Retinal pigment epithelial cell (primary cell): Measurements from ENCODE around the gene SPPL2B.

ENCODE experiments used
- DNase-seq: peaks from one replicate; pipeline ENCODE4 v3.0.0-alpha.2; 2010; ENCODE audit warnings: low read depth
- H3K4me3 ChIP-seq: 2 replicates; pipeline ENCODE4 v1.5.1; 2011; ENCODE audit warnings: mild to moderate bottlenecking, low read length, control low read depth, moderate library complexity
- TF ChIP-seq, protein P1 (sequence below): conservative IDR thresholded peaks from 2 replicates; pipeline ENCODE4 v1.5.1; 2011; ENCODE audit warnings: low read depth, low read length, control low read depth, inconsistent platforms

SPPL2B gene

DNA sequence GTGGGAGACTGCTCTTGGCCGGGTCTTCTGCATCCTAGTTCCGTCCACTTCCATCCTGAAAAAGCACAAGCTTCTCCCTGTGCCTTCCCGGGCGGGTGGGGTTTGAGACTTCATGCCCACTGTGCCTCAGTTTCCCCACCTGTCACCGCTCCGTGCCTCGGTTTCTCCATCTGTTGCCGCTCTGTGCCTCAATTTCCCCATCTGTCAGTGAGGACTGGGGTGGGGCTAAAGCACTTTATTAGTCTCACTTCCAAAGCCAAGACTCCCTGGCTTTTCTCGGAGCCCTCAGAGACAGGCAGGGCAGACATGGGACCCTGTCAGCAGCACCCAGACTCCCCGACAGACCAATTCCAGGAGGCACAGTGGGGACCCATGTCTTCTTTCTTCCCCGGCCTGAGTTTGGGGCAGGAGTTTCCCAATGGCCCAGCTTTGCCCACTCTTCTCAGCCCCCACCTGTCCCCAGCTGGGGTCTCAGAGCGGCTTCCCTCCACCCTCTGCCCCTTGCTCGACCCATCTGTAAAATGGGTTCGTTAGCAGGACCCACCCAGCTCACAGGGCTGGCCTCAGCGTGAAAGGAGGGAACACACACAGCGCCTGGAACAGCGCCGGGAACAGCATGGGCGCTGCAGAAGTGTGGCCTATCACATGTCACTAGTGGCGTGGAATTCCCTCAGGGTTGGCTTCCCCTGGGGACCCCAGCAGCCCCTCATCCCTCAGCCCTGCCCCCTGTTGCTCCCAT is 41.9 kb upstream of the SPPL2B start:
- H3K4me3 ChIP-seq = no peak overlapping the region
- DNase-seq = no peak
- TF ChIP-seq, protein P1, sequence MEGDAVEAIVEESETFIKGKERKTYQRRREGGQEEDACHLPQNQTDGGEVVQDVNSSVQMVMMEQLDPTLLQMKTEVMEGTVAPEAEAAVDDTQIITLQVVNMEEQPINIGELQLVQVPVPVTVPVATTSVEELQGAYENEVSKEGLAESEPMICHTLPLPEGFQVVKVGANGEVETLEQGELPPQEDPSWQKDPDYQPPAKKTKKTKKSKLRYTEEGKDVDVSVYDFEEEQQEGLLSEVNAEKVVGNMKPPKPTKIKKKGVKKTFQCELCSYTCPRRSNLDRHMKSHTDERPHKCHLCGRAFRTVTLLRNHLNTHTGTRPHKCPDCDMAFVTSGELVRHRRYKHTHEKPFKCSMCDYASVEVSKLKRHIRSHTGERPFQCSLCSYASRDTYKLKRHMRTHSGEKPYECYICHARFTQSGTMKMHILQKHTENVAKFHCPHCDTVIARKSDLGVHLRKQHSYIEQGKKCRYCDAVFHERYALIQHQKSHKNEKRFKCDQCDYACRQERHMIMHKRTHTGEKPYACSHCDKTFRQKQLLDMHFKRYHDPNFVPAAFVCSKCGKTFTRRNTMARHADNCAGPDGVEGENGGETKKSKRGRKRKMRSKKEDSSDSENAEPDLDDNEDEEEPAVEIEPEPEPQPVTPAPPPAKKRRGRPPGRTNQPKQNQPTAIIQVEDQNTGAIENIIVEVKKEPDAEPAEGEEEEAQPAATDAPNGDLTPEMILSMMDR = no peak

DNA sequence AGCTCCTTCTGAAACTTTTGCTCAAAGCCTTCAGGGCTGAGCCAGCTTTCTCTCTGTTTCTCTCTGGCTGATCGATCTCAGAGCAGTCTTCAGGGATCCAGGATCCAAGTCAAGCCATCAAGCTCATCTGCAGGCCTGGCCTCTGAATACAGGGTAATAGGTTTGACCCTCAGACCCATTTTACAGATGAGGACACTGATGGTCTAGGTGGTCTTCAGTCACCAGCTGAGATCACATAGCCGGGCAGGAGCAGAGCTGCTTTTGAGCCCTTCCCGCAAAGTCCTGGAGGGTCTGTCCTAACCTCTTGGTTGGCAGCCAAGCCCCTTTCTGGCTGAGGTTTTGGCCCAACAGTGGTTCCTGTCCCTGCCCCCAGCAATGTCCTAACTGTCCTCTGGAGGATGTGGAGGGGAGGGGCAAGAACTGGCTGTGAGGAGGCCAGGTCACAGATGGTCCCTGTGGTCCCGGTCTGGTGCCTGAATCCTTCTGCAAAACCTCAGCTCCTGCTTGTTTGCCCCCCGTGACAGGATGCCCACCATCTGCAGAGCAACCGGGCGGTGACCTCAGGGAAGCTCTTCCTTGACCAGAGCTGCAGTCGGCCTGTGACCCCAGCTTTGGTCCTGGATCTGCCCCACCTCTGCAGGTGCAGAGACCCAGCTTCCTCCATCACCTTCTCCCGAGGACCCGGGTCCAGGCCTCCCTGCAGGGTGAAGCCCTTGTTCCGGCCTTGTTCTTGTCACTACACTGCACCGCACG is 40.7 kb upstream of the SPPL2B start:
- DNase-seq = no peak
- no peak overlapping the region for H3K4me3 ChIP-seq
- TF ChIP-seq, protein P1 = no peak

DNA sequence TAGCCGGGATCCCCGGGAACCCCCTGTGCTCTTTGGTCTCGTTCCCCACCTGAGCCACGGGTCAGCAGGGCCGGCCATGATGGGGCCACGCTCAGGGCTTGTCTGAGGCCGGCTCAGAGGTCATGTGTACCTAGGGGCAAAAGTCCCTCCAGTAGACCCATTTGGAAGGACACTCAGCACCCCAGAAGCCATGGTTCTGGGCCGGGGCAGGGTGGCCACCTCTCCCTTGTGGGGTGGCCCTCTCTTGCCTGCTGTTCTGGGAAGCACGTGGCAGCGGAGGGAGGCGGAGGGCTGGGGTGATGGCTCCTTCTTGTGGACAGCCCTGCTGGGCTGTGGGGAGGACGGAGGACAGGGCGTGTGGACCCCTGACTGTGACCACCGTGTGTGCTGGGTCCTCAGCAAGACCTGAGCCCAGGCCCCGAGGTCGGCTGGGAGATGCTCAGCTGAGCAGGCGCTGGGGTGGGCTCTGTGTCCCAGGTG is 40.1 kb upstream of the SPPL2B start:
- TF ChIP-seq, protein P1 = no peak
- no peak for DNase-seq
- no peak overlapping the region for H3K4me3 ChIP-seq

DNA sequence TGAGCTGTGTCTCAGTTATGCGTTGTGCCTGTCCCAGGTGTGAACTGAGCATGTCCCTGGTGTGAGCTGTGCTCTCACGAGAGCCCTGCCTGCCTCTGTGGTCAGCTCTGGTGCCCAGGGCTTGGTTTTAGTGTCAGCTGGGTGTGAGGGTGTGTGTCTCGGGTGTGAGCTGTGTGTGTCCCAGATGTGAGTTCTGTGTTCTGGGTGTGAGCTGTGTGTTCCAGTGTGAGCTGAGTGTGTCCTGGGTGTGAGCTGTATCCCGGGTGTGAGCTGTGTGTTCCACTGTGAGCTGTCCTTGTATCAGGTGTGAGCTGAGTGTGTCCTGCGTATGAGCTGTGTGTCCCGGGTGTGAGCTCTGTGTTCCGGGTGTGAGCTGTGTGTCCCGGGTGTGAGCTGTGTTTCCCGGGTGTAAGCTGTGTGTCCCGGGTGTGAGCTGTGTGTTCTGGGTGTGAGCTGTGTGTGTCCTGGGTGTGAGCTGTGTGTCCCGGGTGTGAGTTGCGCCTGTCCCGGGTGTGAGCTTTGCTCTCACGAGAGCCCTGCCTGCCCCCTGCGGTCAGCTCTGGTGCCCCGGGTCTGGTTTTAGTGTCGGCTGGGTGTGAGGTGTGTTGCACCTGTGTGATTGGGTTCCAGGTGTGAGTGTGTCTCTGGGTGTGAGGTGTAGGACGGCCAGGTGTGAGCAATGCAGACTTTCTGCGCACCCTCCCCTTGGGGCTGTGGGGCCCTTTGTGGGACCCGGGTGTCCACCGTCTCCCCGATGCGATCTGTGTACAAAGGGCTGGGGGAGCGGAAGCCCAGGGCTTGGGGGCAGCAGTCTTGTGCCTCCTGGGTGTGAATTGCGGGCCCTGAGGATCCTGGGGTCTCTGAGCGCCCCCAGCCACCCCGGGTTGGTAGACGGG is 39.4 kb upstream of the SPPL2B start:
- DNase-seq = no peak

DNA sequence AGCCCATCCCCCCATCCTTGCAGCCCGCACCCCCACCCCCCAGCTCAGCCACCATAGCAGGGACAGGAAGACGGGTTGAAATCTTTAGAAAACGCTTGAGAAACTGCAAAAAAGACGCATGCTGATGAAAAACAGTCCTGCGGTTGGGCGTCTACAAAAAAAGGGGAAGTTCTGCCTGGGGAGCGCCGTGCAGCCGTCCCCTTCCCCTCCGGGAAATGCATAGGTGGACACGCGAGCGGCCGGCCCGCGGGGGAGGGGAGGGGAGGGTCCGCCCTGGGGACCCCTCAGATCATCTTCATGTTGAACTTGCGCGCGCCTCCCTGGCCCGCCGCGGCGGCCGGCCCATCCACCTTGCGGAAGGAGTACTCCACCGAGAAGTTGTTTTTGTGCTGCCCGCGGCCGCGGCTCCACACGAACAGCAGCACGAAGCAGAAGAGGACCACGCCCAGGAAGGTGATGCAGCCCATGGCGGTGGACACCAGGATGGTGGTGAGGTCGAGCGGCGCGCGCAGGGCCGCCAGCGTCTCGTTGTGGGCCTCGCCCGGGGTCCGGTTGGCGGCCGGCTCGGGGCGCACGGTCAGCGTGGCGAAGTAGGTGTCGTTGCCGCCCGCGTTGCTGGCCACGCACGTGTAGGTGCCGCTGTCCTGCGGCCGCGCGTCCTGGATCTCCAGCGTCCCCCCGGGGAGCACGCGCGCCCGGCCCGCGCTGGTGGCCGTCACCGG is 38.6 kb upstream of the SPPL2B start:
- no peak for DNase-seq
- TF ChIP-seq, protein P1 = no peak
- H3K4me3 ChIP-seq = no peak overlapping the region

More for the DNA sequence above, 39.4 kb upstream of the SPPL2B start:
- H3K4me3 ChIP-seq = no peak overlapping the region
- TF ChIP-seq, protein P1 = no peak

DNA sequence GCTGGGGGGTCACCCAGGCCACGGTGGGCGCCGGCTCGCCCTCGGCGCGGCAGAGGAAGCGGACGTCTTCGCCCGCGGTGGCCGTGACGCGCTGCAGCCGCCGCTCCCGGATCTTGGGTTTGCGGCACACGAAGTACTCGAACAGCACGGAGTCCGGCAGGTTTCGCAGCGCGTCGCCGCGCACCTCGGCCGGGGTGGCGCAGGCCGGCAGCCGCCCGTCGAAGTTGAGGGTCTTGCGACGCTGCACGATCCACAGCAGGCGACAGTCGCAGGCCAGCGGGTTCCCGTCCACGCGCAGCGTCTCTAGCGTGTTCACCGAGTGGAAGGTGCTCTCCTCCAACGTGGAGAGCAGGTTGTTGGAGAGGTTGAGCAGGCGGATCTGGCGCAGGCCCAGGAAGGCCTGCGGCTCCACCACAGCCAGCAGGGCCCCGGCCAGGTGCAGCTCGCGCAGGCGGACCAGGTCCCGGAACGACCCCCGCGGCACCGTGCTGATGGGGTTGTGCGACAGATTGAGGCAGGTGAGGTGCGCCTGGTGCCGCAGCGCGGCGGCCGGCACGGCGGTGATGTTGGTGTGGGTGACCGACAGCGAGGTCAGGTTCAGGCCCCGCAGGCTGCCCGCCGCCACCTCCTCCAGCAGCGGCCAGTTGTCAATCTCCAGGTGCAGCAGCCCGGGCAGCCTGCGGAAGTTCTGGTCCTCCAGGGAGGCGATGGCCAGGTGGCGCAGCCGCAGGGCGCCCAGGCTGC is 37.9 kb upstream of the SPPL2B start:
- H3K4me3 ChIP-seq = no peak overlapping the region
- TF ChIP-seq, protein P1 = no peak
- no peak for DNase-seq
